ENCODE measurements around the gene HS2ST1.

HS2ST1 gene

DNA sequence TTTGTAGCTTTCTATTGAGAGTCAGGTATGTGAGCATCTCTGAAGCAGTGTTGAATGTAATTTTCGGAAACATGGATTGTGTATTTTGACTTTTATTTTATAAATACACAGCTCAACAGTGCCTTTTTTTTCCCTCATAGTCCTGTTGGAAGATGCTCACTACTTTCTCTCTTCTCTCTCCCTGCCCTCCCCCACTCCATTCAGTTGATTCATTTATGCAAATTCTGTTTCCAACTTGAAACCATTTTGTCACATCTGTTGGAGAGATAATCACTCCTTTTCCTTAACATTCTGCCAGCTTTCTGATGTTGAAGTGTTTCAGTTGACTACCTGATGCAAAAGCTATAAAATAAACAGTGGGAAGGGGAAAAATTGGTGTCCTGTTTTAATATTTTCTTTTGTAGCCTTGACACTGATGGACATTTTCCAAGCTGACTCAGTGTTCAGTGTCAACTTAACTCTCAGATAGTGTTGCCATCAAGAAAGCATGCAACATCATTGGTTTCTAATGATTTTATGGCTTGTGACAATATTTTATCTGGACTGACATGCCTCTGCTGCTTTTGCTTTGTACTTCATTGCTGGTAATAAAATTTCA is 194.5 kb downstream of the HS2ST1 start:
- H3K4me3 ChIP-seq (ENCODE audit: extremely low read depth, insufficient read depth, low read length, poor library complexity, severe bottlenecking) = no peak overlapping the region
- H3K9me3 ChIP-seq (ENCODE audit: control insufficient read depth, low read length) = no peaks in the 10 kb centered on the region
- no peaks in the 10 kb centered on the region for H3K36me3 ChIP-seq (ENCODE audit: control insufficient read depth, insufficient read depth, low read length)
- no CpG with 5 or more reads among the region's 1 CpG for WGBS, 2 experiments (ENCODE audit: insufficient coverage in 2 of 2)
- peaks cover 19% of the 10 kb centered on the region for H3K4me1 ChIP-seq (ENCODE audit: control insufficient read depth, insufficient read depth, low read length, poor library complexity, severe bottlenecking)
- H3K27ac ChIP-seq (ENCODE audit: low read depth, low read length, severe bottlenecking) = no peak overlapping the region

DNA sequence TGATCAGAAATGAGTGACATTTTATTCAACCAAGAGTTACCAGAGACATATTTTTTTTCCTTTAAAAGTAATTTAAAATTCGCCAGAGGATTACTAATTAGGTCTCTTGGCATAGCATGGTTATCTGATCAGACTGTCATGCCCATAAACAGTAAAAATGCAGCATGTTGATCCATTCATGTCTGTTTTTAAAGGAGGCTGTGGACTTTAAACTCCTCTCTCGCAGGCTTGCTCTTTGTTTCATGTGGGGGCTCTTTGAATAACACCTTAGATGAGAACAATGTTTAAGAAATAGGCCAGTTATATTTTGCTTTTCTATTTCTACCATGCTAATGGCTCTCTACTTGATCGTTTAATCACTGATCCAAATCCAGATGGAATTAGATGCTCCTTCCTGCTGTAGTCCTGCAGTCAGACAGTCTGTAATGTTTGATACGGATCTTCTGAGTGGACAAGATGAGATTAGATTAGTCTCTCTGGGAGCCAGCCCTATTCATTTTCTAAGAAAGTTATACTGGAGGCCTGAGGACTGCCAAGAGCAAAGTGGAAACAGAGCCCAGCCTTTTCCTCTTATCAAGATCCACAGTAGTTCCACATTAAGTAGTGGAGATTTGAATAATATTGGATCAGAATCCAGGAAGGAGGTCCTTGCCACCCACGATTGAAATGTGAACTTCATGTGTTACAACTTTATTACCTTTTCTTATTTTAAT is 197.4 kb downstream of the HS2ST1 start:
- no peaks in the 10 kb centered on the region for H3K9me3 ChIP-seq (ENCODE audit: control insufficient read depth, low read length)
- 71 to 90% methylated on average over 2 of the region's 5 CpGs for WGBS, 2 experiments (ENCODE audit: insufficient coverage in 2 of 2)
- no peak overlapping the region for H3K27ac ChIP-seq (ENCODE audit: low read depth, low read length, severe bottlenecking)

DNA sequence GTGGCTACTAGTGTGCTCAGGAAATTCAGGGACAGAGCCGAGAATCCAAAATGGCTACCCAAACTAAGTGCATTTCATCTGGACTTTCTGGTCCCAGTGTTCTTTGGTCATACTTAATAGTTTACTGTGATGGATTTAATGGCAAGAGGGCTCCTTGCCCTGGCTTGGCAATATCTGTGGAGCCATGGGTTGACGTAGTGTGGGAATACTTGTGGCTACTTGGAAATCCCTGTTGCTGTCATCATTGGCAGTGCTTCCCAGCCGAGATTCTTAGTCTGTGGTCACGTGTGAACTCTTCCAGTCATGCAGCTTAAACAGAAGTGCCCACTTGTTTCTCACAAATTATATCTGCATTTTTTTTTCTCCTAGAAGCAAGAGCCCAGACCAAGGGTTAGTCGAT is 198.9 kb downstream of the HS2ST1 start:
- no peaks in the 10 kb centered on the region for H3K9me3 ChIP-seq (ENCODE audit: control insufficient read depth, low read length)
- no peak overlapping the region for H3K4me3 ChIP-seq (ENCODE audit: extremely low read depth, insufficient read depth, low read length, poor library complexity, severe bottlenecking)
- H3K36me3 ChIP-seq (ENCODE audit: control insufficient read depth, insufficient read depth, low read length) = no peaks in the 10 kb centered on the region
- peaks cover 19% of the 10 kb centered on the region for H3K4me1 ChIP-seq (ENCODE audit: control insufficient read depth, insufficient read depth, low read length, poor library complexity, severe bottlenecking)
- WGBS, 2 experiments (ENCODE audit: insufficient coverage in 2 of 2) = 94 to 95% methylated on average over 3 to 4 of the region's 5 CpGs
- H3K27ac ChIP-seq (ENCODE audit: low read depth, low read length, severe bottlenecking) = no peak overlapping the region

More for the DNA sequence above, 197.4 kb downstream of the HS2ST1 start:
- peaks cover 19% of the 10 kb centered on the region for H3K4me1 ChIP-seq (ENCODE audit: control insufficient read depth, insufficient read depth, low read length, poor library complexity, severe bottlenecking)
- no peaks in the 10 kb centered on the region for H3K36me3 ChIP-seq (ENCODE audit: control insufficient read depth, insufficient read depth, low read length)
- no peak overlapping the region for H3K4me3 ChIP-seq (ENCODE audit: extremely low read depth, insufficient read depth, low read length, poor library complexity, severe bottlenecking)

DNA sequence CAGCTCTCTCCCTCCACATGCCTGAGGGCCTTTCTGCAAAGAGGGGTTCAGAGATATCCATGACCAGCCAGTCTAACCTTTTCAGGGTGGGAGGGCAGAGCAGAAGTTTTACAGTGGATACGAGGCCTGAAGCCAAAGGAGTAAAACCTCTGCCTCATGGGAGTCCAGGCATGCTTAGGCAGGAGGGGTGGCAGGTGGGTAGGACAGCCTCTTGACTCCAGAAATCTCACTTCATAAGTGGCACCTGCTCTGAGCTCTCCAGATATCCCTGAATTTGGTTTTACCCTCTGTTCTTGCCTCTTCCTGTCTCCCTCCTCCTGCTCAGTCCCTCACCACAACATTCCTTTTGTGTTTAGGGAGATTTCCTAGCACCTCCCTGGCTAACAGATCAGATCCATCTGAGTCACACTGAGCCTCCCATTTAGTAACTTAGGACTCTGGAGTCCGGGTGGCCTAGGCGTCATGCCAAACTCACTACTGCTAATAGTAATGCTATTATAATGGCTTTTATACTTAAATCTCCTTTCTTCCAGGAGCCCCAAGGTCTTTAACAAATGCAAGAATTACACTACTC is 201.0 kb downstream of the HS2ST1 start:
- Histone ChIP-seq H3K4me3 (ENCODE audit: extremely low read depth, insufficient read depth, low read length, poor library complexity, severe bottlenecking) (no peak overlapping the region), H3K27ac (ENCODE audit: low read depth, low read length, severe bottlenecking) (no peak overlapping the region), H3K4me1 (ENCODE audit: control insufficient read depth, insufficient read depth, low read length, poor library complexity, severe bottlenecking) (peaks cover 11% of the 10 kb centered on the region), H3K36me3 (ENCODE audit: control insufficient read depth, insufficient read depth, low read length) (no peaks in the 10 kb centered on the region), H3K9me3 (ENCODE audit: control insufficient read depth, low read length) (no peaks in the 10 kb centered on the region)
- 86 to 100% methylated on average over 1 of the region's 3 CpGs for WGBS, 2 experiments (ENCODE audit: insufficient coverage in 2 of 2)

DNA sequence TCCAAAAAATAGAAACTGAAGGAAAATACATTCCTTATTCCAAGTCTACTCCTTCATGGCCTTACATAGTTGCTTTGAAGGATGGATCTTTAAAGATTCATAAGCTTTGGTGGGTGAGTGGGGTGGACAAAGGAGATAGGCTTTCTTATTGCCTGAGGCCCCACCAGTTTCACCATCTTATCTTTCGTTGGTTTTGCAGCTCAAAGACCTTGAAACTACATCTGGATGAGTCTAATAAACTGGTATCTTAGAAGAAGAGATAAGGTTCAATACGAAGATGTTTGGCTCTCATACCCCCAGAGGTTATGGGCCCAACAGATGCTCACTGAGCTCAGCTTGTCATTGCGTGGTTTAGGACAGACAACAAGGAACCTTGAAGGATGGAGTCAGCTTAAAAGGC is 201.5 kb downstream of the HS2ST1 start:
- WGBS, 2 experiments (ENCODE audit: insufficient coverage in 2 of 2) = 87 to 91% methylated on average over 2 to 3 of the region's 3 CpGs
- H3K9me3 ChIP-seq (ENCODE audit: control insufficient read depth, low read length) = no peaks in the 10 kb centered on the region
- H3K4me1 ChIP-seq (ENCODE audit: control insufficient read depth, insufficient read depth, low read length, poor library complexity, severe bottlenecking) = peaks cover 8% of the 10 kb centered on the region
- no peak overlapping the region for H3K4me3 ChIP-seq (ENCODE audit: extremely low read depth, insufficient read depth, low read length, poor library complexity, severe bottlenecking)
- no peaks in the 10 kb centered on the region for H3K36me3 ChIP-seq (ENCODE audit: control insufficient read depth, insufficient read depth, low read length)
- H3K27ac ChIP-seq (ENCODE audit: low read depth, low read length, severe bottlenecking) = no peak overlapping the region

DNA sequence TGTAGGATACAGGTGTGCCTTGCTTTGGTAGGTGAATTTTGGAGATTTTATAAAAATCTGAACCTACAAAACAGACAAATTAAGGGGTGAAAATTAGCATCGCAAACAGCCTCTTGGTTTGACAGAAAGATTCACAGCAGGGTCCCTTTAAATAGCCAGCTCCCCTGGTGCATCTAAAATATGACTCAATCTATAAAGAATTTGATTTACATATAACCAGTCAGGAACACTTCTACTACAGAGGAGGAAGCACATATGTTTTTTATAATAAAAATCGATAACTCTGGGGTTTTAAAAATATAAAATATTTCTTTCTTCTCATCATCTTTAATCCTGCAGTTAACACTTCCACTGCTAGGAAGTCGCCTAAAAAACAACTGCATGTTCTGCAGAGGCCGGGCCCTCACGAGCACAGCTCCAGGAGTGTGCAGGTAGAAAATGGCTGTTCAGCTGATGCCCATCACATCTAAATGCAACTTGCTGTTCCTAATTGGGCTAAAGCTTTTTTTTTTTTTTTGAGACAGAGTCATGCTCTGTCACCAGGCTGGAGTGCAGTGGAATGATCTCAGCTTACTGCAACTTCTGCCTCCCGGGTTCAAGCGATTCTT is 203.4 kb downstream of the HS2ST1 start:
- no peaks in the 10 kb centered on the region for H3K4me1 ChIP-seq (ENCODE audit: control insufficient read depth, insufficient read depth, low read length, poor library complexity, severe bottlenecking)
- no peaks in the 10 kb centered on the region for H3K36me3 ChIP-seq (ENCODE audit: control insufficient read depth, insufficient read depth, low read length)
- no peak overlapping the region for H3K27ac ChIP-seq (ENCODE audit: low read depth, low read length, severe bottlenecking)
- H3K9me3 ChIP-seq (ENCODE audit: control insufficient read depth, low read length) = no peaks in the 10 kb centered on the region
- H3K4me3 ChIP-seq (ENCODE audit: extremely low read depth, insufficient read depth, low read length, poor library complexity, severe bottlenecking) = no peak overlapping the region
- 80 to 90% methylated on average over 3 to 5 of the region's 7 CpGs for WGBS, 2 experiments (ENCODE audit: insufficient coverage in 2 of 2)

DNA sequence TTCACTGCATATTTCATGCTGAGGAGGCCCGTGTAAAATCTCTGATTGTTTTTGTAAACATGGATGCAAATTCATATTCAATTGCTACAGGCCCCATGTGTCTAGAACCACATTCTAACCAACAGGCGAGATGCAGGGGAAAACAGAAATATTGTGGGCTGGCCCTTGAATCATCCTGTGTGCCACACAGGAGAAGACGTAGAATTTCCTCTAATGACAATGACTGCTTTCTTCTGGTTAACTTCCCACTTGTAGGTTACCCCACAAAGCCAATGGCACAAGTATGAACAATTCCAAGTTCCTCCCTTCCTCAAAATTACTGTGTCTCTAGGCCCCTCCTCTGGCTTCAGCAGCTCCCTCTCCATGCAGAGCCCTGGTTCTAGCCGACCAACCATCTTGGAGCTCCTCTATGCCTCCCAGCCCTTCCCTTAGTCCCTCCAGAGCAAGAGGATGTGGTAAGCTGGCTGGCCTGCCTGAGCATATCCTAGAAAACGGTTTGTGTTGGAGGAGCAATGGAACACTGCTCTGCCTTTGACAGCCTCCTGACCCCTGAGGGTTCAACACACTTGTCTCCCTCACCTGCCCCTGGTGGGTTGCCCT is 205.2 kb downstream of the HS2ST1 start:
- H3K27ac ChIP-seq (ENCODE audit: low read depth, low read length, severe bottlenecking) = no peak overlapping the region
- H3K4me1 ChIP-seq (ENCODE audit: control insufficient read depth, insufficient read depth, low read length, poor library complexity, severe bottlenecking) = no peaks in the 10 kb centered on the region
- WGBS, 2 experiments (ENCODE audit: insufficient coverage in 2 of 2) = 93 to 100% methylated on average over 3 to 5 of the region's 5 CpGs
- no peaks in the 10 kb centered on the region for H3K36me3 ChIP-seq (ENCODE audit: control insufficient read depth, insufficient read depth, low read length)
- H3K9me3 ChIP-seq (ENCODE audit: control insufficient read depth, low read length) = no peaks in the 10 kb centered on the region
- H3K4me3 ChIP-seq (ENCODE audit: extremely low read depth, insufficient read depth, low read length, poor library complexity, severe bottlenecking) = no peak overlapping the region

DNA sequence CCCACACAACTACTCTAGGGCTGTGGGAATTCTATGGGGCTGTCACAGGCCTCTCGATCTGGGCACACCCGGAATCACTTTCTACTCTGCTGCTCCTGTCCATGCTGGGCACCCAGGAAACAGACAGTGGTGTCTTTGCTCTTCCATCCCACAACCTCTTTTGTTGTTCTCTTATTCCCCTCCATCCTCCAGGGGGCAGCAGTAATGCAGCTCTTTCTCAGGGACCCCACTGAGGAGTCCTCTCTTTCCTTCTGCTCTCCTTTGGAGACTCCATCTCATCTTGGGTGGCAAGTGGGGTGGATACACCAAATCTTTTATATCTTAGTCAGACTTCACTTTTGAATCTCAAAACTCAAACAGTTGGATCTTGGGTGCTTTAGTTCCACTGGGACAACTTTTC is 206.3 kb downstream of the HS2ST1 start:
- Histone ChIP-seq H3K9me3 (ENCODE audit: control insufficient read depth, low read length) (no peaks in the 10 kb centered on the region), H3K4me3 (ENCODE audit: extremely low read depth, insufficient read depth, low read length, poor library complexity, severe bottlenecking) (no peak overlapping the region), H3K36me3 (ENCODE audit: control insufficient read depth, insufficient read depth, low read length) (no peaks in the 10 kb centered on the region), H3K27ac (ENCODE audit: low read depth, low read length, severe bottlenecking) (no peak overlapping the region), H3K4me1 (ENCODE audit: control insufficient read depth, insufficient read depth, low read length, poor library complexity, severe bottlenecking) (no peaks in the 10 kb centered on the region)
- WGBS, 2 experiments (ENCODE audit: insufficient coverage in 2 of 2) = 79 to 85% methylated on average over 2 of the region's 2 CpGs

DNA sequence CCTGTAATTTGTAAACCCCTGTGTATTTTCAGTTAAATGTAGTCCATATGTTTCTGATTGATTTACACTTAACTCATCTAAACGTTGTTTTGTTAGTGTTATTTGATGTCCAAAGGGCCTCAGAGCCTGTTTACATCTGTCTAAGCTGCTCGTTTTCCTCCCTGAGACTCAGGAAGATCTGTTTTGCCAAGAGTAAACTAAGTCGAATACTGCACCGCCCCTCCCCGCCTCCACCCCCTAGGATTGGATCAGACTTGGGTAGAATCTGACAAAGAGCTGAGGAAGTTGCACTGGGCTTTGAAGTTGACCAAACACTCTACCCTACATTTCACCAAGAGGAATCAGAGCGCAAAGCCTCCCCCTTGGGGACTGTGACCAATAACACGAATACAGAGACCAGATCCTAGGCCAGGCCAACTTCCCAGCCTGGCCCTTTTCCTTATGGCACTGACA is 207.3 kb downstream of the HS2ST1 start:
- Histone ChIP-seq H3K4me3 (ENCODE audit: extremely low read depth, insufficient read depth, low read length, poor library complexity, severe bottlenecking) (no peak overlapping the region), H3K4me1 (ENCODE audit: control insufficient read depth, insufficient read depth, low read length, poor library complexity, severe bottlenecking) (no peaks in the 10 kb centered on the region), H3K36me3 (ENCODE audit: control insufficient read depth, insufficient read depth, low read length) (no peaks in the 10 kb centered on the region), H3K9me3 (ENCODE audit: control insufficient read depth, low read length) (no peaks in the 10 kb centered on the region), H3K27ac (ENCODE audit: low read depth, low read length, severe bottlenecking) (no peak overlapping the region)
- WGBS, 2 experiments (ENCODE audit: insufficient coverage in 2 of 2) = 88 to 100% methylated on average over 2 to 4 of the region's 7 CpGs

DNA sequence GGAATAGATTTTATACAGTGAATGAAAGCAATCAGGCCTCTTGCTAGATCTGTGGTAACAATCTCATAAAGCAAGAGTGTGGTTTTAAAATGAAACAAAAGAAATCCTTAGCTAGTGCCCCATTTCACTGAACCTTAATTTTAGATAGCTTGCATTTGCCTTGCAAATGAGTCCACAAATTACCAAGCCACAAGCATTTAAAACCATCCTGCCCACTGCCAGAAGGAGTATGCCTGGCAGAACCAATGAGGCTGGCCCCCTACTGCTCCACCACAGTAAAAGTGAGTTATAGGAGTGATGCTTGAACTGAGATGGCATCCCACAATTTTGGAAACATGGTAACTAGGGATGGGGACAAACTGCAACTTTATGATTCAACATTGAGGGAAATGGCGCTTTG is 207.8 kb downstream of the HS2ST1 start:
- Histone ChIP-seq H3K27ac (ENCODE audit: low read depth, low read length, severe bottlenecking) (no peak overlapping the region), H3K4me3 (ENCODE audit: extremely low read depth, insufficient read depth, low read length, poor library complexity, severe bottlenecking) (no peak overlapping the region), H3K4me1 (ENCODE audit: control insufficient read depth, insufficient read depth, low read length, poor library complexity, severe bottlenecking) (no peaks in the 10 kb centered on the region), H3K36me3 (ENCODE audit: control insufficient read depth, insufficient read depth, low read length) (no peaks in the 10 kb centered on the region), H3K9me3 (ENCODE audit: control insufficient read depth, low read length) (no peaks in the 10 kb centered on the region)
- 75 to 100% methylated on average over 1 of the region's 1 CpG for WGBS, 2 experiments (ENCODE audit: insufficient coverage in 2 of 2)
